Measurements from ENCODE around the gene SULT1A1. TPM values are rescaled to one million over a fixed set of nuclear protein-coding genes. Genes with fewer than 3 reads are reported as not detected.

Gene SULT1A1
- total RNA-seq, 4 donors from 2014 or later, result 44.1 to 80.8 (median 56.7) TPM

GRCh38 chr16:28580726-28581315 is 29.0 kb downstream of the SULT1A1 start:
- no peak for TF ChIP-seq CTCF (IDR thresholded peaks at IDR 0.05)
- no peak for DNase-seq (ENCODE audit: low spot score)
- no peak for ATAC-seq (ENCODE audit: low FRiP score)

- no peak for TF ChIP-seq CTCF (IDR thresholded peaks at IDR 0.05)
- ATAC-seq (ENCODE audit: low FRiP score) (no peak), DNase-seq (ENCODE audit: low spot score) (no peak)
These were observed 34.3 kb downstream of the SULT1A1 start for GRCh38 chr16:28575446-28576109.

GRCh38 chr16:28574925-28575324 is 34.9 kb downstream of the SULT1A1 start:
- DNase-seq (ENCODE audit: low spot score), result no peak
- no peak for ATAC-seq (ENCODE audit: low FRiP score)
- no peak for TF ChIP-seq CTCF (IDR thresholded peaks at IDR 0.05)

GRCh38 chr16:28573738-28574718 is 35.8 kb downstream of the SULT1A1 start:
- ATAC-seq (ENCODE audit: low FRiP score) (no peak), DNase-seq (ENCODE audit: low spot score) (no peak)
- no peak for TF ChIP-seq CTCF (IDR thresholded peaks at IDR 0.05)

- DNase-seq (ENCODE audit: low spot score) (no peak), ATAC-seq (ENCODE audit: low FRiP score) (peak; percentile 52)
- no peak for TF ChIP-seq CTCF (IDR thresholded peaks at IDR 0.05)
These were observed 36.9 kb downstream of the SULT1A1 start for GRCh38 chr16:28572696-28573510.

- no peak for TF ChIP-seq CTCF (IDR thresholded peaks at IDR 0.05)
- DNase-seq (ENCODE audit: low spot score) (no peak), ATAC-seq (ENCODE audit: low FRiP score) (no peak)
These were observed 39.7 kb downstream of the SULT1A1 start for GRCh38 chr16:28569968-28570752.
